OCI-LY3 (cell line): ENCODE measurements around the gene REX1BD.

ENCODE experiments used
- CTCF ChIP-seq: fragments of 200-600, 300-600 bp; sonication (generic); IDR thresholded peaks from 2 replicates; pipeline ENCODE4 v1.5.1; 2014; ENCODE audit warnings: antibody characterized with exemption, low read length, low read depth
- EZH2phosphoT487 ChIP-seq: fragments of 200-600 bp; shearing (Covaris generic); IDR thresholded peaks from 2 replicates; pipeline ENCODE4 v1.6.1; 2018; ENCODE audit warnings: antibody characterized with exemption, mixed run types, low read depth

DNA sequence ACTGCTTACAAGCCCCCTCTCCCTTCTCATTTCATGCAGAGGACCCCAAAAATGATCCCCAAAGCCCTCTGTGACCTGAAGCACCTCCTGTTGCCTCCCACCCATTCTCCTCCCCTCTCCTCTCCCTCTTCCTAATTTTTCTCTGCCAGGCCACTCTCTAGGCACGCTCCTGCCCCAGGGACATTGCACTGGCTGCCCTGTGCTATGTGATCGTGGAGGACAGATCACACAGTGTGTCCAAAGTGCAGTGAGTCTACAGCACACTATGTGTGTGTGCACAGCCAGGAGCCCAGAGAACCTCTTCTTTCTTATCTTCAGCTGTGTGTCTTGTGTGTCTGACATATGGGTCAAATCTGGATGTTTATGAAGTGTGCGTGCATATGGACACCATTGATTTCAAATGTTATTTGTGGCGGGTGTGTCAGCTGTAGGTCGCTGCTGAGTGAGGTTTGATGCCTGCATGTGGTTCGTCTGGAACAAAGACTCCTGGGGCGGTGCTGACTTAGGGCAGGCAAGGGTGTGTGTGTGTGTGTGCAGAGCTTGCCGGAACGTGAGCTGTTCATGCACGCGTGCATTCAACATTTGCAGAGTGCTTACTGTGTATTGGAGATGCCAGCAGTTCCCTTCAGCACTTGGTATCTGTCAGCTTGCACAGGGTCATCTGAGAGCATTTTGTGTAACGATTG lies 46.2 kb downstream of the REX1BD start:
- TF ChIP-seq CTCF (no peak), EZH2phosphoT487 (no peak)
